Left forelimb (tissue), 1 donor: Measurements from ENCODE around the gene ZNF581.

ENCODE experiments used
- DNase-seq: peaks from one replicate; pipeline ENCODE4 v3.0.0-alpha.2; 2018; ENCODE audit warnings: low spot score

ZNF581 gene

DNA sequence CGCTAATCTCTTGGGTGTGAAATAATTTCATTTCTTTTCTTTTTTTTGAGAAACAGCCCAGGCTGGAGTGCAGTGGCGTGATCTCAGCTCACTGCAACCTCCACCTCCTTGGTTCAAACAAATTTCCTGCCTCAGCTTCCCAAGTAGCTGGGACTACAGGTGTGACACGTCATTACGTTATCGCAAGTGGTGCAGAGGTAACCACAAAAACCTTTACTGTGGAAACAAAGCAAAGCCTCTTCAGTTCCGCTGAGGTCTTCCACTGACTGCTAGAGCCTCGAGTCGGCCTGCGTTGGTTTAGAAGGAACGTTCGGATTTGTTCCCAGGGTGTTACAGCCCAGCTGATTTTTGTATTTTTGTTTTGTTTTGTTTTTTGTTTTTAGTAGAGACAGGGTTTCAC is 17.1 kb upstream of the ZNF581 start:
- no peak for DNase-seq

DNA sequence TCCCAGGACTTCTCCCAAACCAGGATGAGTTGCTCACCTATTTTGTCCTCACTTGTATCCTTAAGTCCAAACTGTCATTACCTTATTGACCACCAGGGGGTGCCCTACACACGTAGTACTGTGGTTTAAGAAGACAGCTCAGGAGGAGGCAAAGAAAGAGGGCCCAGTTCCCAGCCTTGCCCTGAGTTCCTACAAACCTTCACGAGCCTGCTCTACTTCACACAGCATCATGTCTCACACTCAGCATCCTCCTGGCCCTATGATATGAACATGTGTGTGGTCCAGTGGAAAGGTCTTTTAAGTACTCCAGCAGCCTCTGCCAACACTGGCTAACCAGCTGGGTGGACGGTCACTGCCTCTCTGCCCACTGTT is 11.0 kb upstream of the ZNF581 start:
- DNase-seq = no peak

DNA sequence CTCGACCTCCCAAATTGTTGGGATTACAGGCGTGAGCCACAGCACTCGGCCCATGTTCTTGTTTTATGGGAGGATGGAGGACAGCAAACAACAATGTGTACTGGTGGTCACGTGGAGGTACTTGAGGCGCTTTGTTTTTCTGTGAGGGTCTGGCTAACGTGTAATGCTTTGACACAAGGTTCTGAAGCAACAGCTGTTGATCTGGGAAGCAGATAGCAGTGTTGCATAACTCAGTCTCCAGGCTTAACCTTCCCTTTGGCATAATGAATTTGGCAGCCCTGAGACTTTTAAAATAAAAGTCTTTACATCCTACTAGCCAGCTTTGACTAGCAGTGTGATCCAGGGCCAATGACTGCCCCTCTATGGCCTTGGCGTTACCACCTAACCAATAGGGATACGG is 9.6 kb upstream of the ZNF581 start:
- no peak for DNase-seq

DNA sequence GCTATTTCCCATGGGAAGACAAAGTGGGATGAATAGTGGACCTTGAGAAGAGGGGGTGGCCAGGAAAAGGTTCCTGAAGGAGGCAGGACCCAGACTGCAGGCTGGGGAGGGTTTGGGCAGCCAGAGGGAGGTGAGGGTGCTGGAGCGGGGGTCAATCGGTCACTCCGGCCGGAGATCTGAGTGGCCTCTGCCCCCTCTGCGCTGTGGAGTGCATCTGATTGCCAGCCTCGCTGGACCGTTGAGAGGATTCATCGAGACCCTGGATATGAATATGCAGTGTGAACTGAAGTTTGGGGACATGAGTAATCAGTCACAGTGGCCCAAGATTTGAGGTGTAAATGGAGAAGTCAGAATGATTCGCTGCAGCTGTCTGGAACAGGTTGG is 8.1 kb upstream of the ZNF581 start:
- DNase-seq = no peak

DNA sequence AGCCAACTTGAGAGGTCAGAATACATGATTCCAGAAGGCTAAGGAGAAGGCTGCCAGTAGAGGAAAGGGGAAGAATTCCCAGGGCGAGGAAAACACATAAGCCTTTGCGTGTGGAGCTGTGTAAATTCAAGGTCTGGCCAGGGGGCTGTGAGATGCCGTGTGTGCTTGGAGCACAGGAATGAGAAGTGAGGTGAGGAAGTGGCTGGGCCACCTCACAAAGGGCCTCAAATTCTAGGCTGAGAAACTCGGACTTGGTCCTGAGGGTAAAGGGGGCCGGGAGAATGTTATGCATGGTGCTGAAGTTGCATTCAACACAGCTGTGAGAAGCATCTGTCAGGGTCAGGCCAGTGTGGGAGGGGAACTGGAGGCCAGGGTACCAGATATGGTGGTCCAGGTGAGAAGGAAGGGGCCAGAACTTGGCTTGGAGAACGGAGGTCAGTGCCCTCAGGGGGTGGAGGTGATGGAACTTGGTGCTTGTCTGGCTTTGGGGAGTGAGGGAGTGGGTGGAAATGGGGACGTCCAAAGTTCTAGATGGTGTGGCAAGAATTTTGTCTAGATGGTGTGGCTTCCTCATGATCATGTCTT is 7.5 kb upstream of the ZNF581 start:
- no peak for DNase-seq

DNA sequence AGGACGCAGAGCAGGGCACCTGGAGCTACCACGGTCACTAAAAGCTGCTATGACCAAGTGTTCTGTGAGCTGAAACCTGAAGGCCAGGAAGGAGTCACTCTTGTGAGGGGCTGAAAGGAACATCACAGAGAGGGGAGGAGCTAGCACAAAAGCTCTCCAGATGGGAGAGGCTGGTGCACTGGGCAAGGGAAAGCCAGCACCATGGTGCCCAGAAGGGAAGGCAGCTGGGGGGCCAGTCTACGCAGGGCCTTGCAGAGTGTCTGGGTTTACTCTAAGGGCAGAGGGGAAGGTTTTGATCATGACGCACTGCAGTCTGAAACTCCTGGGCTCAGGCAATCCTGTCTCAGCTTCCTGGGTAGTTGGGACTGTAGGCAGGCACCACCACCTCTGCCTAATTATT is 6.7 kb upstream of the ZNF581 start:
- DNase-seq = no peak

DNA sequence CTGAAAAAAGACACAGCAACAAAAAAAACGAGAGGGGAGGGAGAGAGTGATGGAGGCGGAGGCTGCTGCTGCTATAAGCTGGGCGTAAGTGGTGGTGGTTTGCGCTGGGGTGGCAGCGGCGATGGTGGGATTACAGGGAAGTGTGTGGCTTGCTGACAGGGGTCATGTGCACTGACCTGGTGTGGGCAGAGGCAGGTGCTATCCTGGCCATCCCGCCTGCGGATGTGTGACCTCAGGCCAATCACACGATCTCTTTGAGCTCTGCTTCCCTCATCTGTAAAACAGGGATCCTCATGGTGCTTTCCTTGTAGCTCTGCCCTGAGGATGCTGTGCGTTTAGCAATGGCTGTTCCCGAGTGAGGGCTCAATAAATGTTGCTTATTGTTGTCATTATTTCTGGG is 5.9 kb upstream of the ZNF581 start:
- DNase-seq = no peak

DNA sequence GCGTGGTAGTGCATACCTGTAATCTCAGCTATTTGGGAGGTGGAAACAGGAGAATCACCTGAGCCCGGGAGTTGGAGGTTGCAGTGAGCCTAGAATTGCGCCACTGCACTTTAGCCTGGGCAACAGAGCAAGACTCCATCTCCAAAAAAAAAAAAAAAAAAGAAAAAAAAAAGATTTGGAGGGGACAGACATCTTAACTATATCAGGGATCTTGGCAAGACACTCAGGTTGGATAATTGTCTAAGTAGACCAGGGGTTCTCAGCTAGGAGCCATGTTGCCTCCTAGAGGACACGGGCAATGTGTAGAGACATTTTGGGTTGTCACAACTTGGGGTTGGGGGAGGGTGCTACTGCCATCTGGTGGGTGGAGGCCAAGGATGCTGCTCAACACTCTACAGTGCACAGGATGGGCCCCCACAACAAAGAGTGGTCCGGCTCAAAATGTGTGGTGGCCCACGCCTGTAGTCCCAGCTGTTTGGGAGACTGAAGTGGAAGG is 4.5 kb upstream of the ZNF581 start:
- no peak for DNase-seq

DNA sequence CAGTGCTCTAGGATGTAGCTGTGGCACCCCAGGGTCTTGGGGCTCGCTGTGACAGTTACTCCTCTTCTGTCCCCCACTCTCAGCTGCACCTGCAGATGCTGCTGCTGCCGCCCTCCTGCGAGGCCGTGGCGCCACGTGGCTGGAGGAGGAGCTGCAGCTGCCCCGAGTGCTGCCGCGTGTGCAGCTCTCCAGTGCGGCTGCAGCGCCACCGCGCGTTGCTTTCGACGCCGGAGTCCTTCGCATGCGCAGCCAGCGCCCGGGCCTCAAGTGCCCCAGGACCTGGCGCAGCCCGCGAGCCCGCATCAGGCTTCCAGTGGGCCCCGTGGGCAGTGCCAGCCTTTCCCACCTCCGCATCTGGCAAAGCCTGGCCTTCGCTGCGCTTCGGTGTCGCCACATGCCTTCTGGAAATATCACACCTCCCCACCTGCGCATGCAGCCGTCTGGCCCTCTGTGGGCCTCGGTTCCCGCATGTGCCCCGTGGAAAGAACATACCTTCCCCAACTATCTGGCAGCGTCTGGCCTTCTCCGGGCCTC is 3.3 kb upstream of the ZNF581 start:
- no peak for DNase-seq

DNA sequence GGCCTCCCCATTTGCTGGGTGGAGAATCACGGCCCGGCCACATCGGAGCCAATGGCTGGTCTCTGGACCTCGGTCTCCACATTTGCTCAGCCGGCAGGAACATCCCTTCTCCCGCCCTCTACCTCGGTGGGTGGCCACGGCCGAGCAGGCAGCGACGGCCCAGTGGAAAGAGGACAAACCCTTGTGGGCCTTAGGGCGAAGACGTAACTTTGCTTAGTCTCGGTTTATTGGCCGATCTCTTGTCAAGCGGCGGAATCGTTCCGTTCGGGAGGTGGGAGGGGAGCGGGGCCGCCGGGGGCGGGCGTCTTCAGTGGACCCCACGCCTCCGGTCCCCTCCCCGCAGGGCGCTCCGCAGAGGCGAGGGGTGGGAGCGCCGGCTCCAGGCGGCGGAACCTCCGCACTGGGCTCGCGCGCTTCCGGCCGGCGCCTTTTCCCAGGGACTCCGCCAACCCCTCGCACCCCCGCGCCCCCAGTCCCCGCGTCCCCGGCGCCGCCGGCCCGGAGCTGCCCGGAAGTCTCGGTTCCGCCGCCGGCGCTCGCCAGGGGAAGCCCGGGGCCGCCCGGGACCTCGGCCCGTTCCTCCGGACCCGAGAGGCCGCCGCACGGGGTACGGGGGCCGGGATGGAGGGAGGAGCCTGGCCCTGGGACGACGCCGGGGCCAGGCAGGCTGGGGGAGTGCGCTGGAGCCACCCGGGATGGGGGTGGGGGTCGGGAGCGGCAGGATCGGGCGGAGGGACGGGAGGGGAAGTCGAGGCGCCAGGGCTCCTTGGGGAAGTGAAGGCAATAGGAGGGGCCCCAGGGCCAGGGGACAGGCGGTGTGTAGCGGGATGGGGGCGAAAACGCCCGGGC is 2.6 kb upstream of the ZNF581 start, which contains the start of gene ZNF580:
Gene ZNF580, plus strand, starts transcription at position 426 of the 849 bp plus-strand sequence. CDS start 1,507 bp downstream, outside the sequence.
- DNase-seq = peak; percentile 88

DNA sequence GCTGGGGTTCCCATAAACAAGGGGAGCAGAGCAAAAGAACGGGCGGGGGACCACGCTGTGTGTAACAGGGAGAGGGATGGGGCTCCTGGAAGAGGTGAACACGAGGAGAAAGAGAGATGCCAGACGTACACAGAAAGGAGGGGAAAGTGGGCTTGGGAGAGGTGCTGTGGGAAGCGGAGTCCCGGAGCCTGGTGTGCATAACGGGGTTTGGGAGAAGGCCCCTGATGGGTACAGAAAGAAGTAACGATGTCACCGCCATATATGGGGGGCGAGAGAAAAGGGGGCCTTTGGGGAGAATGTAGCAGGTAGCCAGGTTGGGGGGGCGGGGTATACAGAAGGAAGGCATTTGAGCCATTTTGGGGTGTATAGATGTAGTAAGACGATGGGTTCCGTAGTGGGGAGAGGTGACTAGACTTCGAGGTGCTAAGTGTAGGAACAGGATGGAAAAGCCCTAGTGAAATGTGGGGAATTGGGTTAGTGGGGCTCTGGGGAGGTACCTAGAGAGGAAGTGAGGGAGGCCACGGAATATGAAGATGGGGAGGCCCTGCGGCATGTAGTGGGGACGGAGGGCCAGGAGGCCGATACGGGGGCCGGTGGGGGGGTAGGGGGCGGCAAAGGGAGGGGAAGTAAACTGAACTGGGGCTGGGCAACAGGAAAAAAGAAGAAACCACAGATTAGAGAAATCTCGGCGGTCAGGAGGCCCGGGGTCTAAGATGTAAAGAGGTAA is 1.9 kb upstream of the ZNF581 start:
- DNase-seq = peak; percentile 65

DNA sequence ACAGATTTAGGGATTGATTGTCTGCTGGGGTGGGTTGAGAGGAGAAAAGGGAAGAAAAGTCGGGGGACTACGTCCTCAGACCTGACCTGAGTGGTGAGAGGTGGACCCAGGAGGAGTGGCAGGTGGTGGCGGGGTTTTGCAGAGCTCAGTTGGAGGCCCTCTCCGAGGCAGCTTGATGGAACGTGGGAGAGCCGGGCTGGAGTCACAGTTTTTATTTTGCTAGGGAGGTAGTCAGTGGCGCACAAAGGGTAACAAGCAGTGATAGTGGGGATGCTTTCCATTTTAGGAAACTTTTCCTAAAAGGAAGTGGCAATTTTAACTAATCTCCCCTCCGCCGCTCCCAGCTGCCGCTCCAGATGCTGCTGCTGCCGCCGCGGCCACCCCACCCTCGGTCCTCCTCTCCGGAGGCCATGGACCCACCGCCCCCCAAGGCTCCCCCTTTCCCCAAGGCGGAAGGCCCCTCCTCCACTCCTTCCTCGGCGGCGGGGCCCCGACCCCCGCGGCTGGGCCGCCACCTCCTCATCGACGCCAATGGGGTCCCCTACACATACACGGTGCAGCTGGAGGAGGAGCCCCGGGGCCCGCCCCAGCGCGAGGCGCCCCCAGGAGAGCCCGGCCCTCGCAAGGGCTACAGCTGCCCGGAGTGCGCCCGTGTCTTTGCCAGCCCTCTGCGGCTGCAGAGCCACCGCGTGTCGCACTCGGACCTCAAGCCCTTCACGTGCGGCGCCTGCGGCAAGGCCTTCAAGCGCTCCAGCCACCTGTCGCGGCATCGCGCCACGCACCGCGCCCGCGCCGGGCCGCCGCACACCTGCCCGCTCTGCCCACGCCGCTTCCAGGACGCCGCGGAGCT is 1.1 kb upstream of the ZNF581 start:
- peak; percentile 64 for DNase-seq

DNA sequence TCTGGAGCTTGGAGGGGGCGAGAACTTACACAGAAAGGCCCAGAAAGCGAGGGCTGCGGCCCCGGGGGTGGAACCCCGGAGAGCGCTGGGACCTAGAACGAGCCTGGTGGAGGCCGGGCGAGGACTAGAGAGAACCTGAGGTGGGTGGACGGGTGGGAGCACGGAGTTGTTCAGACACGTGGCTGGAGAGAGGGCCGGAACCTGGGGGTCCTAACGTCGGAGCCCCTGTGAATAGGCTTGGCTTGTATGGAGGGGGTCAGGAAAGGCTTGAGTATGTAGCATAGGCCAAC is 383 bp downstream of the ZNF581 start:
- no peak for DNase-seq

DNA sequence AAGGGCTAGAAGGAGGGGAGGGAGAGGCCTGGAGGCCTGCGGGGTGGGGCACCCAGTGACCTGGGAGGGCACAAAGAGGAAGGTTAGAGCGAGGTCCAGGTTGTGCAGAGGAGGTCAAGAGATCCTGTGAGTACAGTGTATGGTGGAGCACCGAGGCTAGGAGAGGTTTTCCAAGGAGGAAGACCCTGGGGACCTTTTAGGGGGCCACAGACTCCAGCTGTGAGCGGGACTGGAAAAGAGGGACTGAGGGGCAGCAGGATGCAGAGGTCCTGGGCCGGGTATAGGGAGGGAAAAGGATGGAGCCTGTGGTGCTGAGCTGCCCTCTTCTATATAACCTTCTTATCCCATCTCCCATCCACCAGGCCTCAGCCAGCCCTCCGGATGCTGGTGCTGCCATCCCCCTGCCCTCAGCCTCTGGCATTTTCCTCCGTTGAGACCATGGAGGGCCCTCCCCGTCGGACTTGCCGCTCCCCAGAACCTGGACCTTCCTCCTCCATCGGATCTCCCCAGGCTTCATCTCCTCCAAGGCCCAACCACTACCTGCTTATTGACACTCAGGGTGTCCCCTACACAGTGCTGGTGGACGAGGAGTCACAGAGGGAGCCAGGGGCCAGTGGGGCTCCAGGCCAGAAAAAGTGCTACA is 863 bp downstream of the ZNF581 start:
- no peak for DNase-seq

DNA sequence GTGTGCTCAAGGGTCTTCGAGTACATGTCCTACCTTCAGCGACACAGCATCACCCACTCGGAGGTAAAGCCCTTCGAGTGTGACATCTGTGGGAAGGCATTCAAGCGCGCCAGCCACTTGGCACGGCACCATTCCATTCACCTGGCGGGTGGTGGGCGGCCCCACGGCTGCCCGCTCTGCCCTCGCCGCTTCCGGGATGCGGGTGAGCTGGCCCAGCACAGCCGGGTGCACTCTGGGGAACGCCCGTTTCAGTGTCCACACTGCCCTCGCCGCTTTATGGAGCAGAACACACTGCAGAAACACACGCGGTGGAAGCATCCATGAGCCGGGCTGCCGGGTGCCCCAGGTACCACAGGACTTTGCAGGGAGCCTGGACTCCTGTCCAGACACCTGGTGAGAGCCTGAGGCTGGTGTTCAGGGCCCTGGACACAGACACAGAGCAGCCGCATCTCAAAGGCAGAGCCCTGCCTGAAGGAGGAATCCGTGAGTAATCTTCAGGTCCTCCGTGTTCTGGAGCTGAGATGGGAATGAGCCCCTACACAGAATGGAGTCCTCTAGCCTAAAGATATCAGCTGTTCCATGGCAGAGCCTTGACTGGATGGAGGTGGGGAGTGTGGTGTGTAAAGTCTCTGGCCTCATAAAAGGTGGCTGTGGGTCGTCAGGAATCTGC is 1.5 kb downstream of the ZNF581 start:
- DNase-seq = no peak

DNA sequence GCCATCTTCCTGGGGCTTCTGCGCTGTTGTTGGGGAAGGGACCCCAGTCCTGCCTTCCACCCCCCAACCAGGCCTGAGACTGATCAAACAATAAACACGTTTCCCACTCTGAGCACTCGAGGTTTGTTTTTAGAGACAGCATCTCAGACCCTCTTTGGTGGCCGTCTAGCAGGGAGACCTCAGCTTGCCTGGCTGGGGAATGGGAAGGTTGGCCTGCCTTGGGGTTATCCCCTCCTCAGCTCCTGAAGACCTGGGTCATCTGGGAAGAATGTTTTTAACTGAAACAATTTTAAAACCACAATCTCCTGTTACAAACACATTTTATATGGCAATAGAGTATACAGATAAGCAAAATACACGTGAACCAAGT is 2.0 kb downstream of the ZNF581 start:
- no peak for DNase-seq

DNA sequence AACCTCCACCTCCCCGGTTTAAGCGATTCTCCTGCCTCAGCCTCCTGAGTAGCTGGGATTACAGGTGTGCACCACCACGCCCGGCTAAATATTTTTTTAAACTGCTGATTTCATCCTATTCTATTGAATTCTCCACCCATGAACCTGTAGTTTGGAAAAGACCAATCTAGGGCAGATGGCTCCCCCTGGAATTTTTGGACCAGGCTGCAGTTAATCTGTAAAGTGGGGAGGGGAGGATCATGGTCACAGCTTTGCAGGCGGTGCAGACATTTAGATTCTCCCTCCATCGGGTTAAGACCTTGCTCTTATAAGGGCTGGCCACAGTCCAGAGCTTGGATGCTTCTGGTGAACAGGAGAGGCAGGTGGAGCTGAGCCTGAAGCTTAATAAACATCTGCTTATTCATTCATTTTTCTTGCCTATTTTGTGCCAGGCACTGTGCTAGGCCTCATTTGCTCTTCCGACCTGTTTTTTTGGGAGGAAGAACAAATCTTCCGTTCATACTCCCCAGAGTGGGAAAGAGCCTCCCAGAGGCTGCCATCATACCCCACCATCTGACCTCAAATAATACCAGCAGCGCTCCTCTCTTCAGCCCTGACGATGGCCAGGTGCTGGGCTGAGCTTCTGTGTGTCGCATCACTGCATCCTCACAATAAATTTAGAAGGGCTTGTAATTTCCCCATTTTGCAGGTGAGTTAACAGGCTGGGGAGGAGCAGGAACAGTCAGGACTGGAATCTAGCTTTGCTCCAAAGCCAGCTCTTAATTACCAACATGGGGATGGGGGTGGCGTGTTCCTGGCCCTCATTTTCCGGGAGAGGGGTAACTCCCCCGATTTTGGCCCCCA is 3.7 kb downstream of the ZNF581 start:
- DNase-seq = no peak

DNA sequence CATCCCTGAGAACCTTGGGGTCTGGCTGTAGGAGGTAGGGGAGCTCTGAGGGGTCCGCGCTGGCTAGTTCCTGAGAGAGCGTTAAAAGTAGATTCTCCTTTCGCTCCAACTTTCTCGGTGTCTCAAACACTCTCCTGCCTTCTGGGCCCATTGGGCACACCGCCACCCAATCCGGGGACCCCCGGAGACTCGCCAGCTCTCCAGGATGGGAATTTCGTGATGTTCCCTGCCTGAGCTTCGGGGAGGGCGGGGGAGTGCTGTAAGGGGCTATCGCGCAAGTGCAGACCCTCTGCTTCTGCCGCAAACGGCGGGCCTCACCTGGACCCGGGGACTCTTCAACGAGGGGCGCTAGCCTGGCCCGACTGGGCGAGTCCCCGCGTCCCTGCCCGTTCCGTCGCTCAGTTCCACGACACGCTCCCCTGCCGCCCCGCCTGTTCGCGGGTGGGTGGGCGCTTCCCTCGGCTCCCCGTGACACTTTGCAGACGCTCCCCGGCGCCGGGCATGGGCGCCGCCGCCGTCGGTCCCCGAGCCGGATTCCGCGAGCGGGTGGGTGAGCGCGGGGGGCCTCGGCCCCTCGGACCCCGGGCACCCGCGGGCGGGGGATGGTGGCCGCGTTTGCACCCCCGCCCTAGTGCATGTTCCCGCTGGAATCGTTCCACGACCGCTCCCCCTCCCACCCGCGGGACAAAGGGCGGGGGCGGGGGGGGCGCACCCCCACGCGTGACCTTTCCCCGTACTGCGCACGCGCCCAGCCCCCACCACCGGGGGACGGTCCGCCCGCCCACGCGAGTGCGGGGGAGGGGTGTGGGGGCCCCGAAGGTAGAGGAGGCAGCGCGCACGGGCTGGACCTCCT is 4.5 kb downstream of the ZNF581 start, which contains the start of gene CCDC106:
Gene CCDC106, plus strand, starts transcription at position 481 of the 853 bp plus-strand sequence. CDS start 835 bp downstream, outside the sequence.
- DNase-seq = peak; percentile 92
